Measurements from ENCODE around the gene EXOSC2.

The EXOSC2 gene

GRCh38 chr9:130668659-130669058 lies 24.9 kb upstream of the EXOSC2 start:
- H3K27ac ChIP-seq (ENCODE audit: low read depth, low read length): no peak overlapping the region
- H3K79me2 ChIP-seq (ENCODE audit: insufficient read depth, low read length): no peaks in the 10 kb centered on the region
- no peak overlapping the region for H2AFZ ChIP-seq (ENCODE audit: low read depth, low read length, severe bottlenecking)
- H3K9ac ChIP-seq (ENCODE audit: low read length): no peak overlapping the region
- no peaks in the 10 kb centered on the region for H3K9me3 ChIP-seq (ENCODE audit: insufficient read depth, low read length)
- H3K4me3 ChIP-seq (ENCODE audit: insufficient read depth, low read length, poor library complexity, severe bottlenecking): no peak overlapping the region
- no peaks in the 10 kb centered on the region for H3F3A ChIP-seq (ENCODE audit: insufficient read depth)
- TF ChIP-seq, protein P1, sequence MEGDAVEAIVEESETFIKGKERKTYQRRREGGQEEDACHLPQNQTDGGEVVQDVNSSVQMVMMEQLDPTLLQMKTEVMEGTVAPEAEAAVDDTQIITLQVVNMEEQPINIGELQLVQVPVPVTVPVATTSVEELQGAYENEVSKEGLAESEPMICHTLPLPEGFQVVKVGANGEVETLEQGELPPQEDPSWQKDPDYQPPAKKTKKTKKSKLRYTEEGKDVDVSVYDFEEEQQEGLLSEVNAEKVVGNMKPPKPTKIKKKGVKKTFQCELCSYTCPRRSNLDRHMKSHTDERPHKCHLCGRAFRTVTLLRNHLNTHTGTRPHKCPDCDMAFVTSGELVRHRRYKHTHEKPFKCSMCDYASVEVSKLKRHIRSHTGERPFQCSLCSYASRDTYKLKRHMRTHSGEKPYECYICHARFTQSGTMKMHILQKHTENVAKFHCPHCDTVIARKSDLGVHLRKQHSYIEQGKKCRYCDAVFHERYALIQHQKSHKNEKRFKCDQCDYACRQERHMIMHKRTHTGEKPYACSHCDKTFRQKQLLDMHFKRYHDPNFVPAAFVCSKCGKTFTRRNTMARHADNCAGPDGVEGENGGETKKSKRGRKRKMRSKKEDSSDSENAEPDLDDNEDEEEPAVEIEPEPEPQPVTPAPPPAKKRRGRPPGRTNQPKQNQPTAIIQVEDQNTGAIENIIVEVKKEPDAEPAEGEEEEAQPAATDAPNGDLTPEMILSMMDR (IDR thresholded peaks at IDR 0.05; ENCODE audit: insufficient read depth, low read length, poor library complexity, severe bottlenecking): no peak
- no peak for TF ChIP-seq EZH2phosphoT487 (conservative IDR thresholded peaks at IDR 0.05; ENCODE audit: low read length)
- no peaks in the 10 kb centered on the region for H4K20me1 ChIP-seq (ENCODE audit: low read depth, low read length)
- no peaks in the 10 kb centered on the region for H3K27me3 ChIP-seq (ENCODE audit: low read length)
- no peaks in the 10 kb centered on the region for H3K9me2 ChIP-seq (replicated peaks; ENCODE audit: insufficient read depth, low read length)
- H3K4me2 ChIP-seq (ENCODE audit: low read depth, low read length, poor library complexity, severe bottlenecking): no peak overlapping the region
- H3K36me3 ChIP-seq (ENCODE audit: low read length): no peaks in the 10 kb centered on the region

GRCh38 chr9:130669965-130670364 lies 23.6 kb upstream of the EXOSC2 start:
- Histone ChIP-seq H4K20me1 (ENCODE audit: low read depth, low read length) (no peaks in the 10 kb centered on the region), H3K9me3 (ENCODE audit: insufficient read depth, low read length) (no peaks in the 10 kb centered on the region), H3F3A (ENCODE audit: insufficient read depth) (no peaks in the 10 kb centered on the region), H3K36me3 (ENCODE audit: low read length) (no peaks in the 10 kb centered on the region), H3K79me2 (ENCODE audit: insufficient read depth, low read length) (no peaks in the 10 kb centered on the region), H3K27ac (ENCODE audit: low read depth, low read length) (no peak overlapping the region), H2AFZ (ENCODE audit: low read depth, low read length, severe bottlenecking) (no peak overlapping the region), H3K9me2 (replicated peaks; ENCODE audit: insufficient read depth, low read length) (no peaks in the 10 kb centered on the region), H3K9ac (ENCODE audit: low read length) (no peak overlapping the region), H3K4me3 (ENCODE audit: insufficient read depth, low read length, poor library complexity, severe bottlenecking) (no peak overlapping the region), H3K4me2 (ENCODE audit: low read depth, low read length, poor library complexity, severe bottlenecking) (no peak overlapping the region), H3K27me3 (ENCODE audit: low read length) (no peaks in the 10 kb centered on the region)
- TF ChIP-seq, protein P1 (IDR thresholded peaks at IDR 0.05; ENCODE audit: insufficient read depth, low read length, poor library complexity, severe bottlenecking): no peak
- no peak for TF ChIP-seq EZH2phosphoT487 (conservative IDR thresholded peaks at IDR 0.05; ENCODE audit: low read length)

DNA sequence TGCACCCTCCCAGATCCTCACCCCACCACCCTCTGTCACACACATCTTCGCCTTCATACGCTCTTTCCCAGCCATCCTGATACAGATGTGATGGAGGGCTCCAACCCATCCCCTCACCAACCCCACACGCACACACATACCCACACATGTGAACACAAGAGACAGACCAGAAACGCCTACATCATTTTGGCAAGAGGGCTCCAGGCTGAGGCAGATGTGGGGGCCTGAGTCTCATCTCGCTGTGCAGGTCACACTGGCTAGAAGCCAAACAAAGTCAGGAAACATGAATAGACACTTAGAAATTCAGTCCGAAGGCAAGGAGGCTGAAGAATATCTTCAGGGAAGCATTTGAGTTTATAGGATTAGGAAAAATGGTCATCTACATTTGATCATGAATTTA lies 22.9 kb upstream of the EXOSC2 start:
- Histone ChIP-seq H3K9me2 (replicated peaks; ENCODE audit: insufficient read depth, low read length) (no peaks in the 10 kb centered on the region), H3K79me2 (ENCODE audit: insufficient read depth, low read length) (no peaks in the 10 kb centered on the region), H3K27ac (ENCODE audit: low read depth, low read length) (no peak overlapping the region), H3K9me3 (ENCODE audit: insufficient read depth, low read length) (no peaks in the 10 kb centered on the region), H3F3A (ENCODE audit: insufficient read depth) (no peaks in the 10 kb centered on the region), H4K20me1 (ENCODE audit: low read depth, low read length) (no peaks in the 10 kb centered on the region), H3K4me3 (ENCODE audit: insufficient read depth, low read length, poor library complexity, severe bottlenecking) (no peak overlapping the region), H3K4me2 (ENCODE audit: low read depth, low read length, poor library complexity, severe bottlenecking) (no peak overlapping the region), H3K9ac (ENCODE audit: low read length) (no peak overlapping the region), H3K27me3 (ENCODE audit: low read length) (no peaks in the 10 kb centered on the region), H2AFZ (ENCODE audit: low read depth, low read length, severe bottlenecking) (no peak overlapping the region), H3K36me3 (ENCODE audit: low read length) (no peaks in the 10 kb centered on the region)
- no peak for TF ChIP-seq EZH2phosphoT487 (conservative IDR thresholded peaks at IDR 0.05; ENCODE audit: low read length)
- TF ChIP-seq, protein P1 (IDR thresholded peaks at IDR 0.05; ENCODE audit: insufficient read depth, low read length, poor library complexity, severe bottlenecking): no peak

Measured in SU-DHL-6 (cell line).